ENCODE measurements around the gene NMB.

Gene NMB

GRCh38 chr15:84620626-84621025 is 37.4 kb downstream of the NMB start:
- in situ Hi-C loops (cut with MboI; ENCODE audit: low sequenced_read_pairs): no loop called here

GRCh38 chr15:84616235-84616634 is 41.8 kb downstream of the NMB start:
- in situ Hi-C loops (cut with MboI; ENCODE audit: low sequenced_read_pairs): no loop called here

GRCh38 chr15:84611631-84612030 is 46.4 kb downstream of the NMB start:
- in situ Hi-C loops (cut with MboI; ENCODE audit: low sequenced_read_pairs): no loop called here

GRCh38 chr15:84609818-84610525 is 48.0 kb downstream of the NMB start:
- in situ Hi-C loops (cut with MboI; ENCODE audit: low sequenced_read_pairs): no loop called here

GRCh38 chr15:84608707-84609284 is 49.2 kb downstream of the NMB start:
- in situ Hi-C loops (cut with MboI; ENCODE audit: low sequenced_read_pairs): no loop called here

- in situ Hi-C loops (cut with MboI; ENCODE audit: low sequenced_read_pairs): no loop called here
Observed at GRCh38 chr15:84606653-84607120, 51.3 kb downstream of the NMB start.

DNA sequence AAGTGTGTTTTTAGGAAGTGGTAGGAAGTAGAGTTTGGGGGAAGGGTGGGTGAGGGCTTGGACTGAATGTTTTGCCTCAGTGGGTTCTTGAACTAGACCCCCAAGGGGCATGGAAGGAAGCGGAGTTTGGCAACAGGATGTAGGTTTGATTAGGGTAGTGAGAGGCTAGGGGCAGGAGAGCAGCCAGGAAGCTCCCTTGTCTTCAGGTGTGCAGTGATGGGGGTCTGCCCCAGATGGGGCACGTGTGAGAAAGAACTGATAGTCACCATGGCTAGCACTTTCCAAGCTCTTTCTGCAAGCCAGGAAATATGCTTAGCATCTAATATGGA is 52.5 kb downstream of the NMB start:
- in situ Hi-C loops (cut with MboI; ENCODE audit: low sequenced_read_pairs): no loop called here

All from hTERT RPE-1 (cell line).